GM12878 (cell line): Measurements from ENCODE around the gene ZNF511.

ENCODE experiments used
- CHD1 ChIP-seq: IDR thresholded peaks from 2 replicates; pipeline ENCODE4 v1.6.1; 2012; ENCODE audit warnings: low read depth, low read length, improper control_type of control experiment
- CHD2 ChIP-seq: IDR thresholded peaks from 2 replicates; pipeline ENCODE4 v1.6.1; 2011; ENCODE audit warnings: low read depth, low read length, improper control_type of control experiment, borderline replicate concordance
- CREB1 ChIP-seq: IDR thresholded peaks from 2 replicates; pipeline ENCODE4 v1.6.1; 2012; ENCODE audit warnings: low read depth, mild to moderate bottlenecking, inconsistent platforms
- EZH2 ChIP-seq: IDR thresholded peaks from 2 replicates; pipeline ENCODE4 v1.6.1; 2012; ENCODE audit warnings: low read depth, mild to moderate bottlenecking, control low read depth, inconsistent platforms, low read length, borderline replicate concordance; ENCODE audit not compliant: control insufficient read depth
- MYC ChIP-seq: IDR thresholded peaks from 2 replicates; pipeline ENCODE4 v1.6.1; 2011; ENCODE audit warnings: mild to moderate bottlenecking, low read length, moderate library complexity, inconsistent platforms; ENCODE audit not compliant: insufficient read depth, insufficient replicate concordance, insufficient read length, severe bottlenecking
- PML ChIP-seq: IDR thresholded peaks from 2 replicates; pipeline ENCODE4 v1.6.1; 2012; ENCODE audit warnings: low read length, inconsistent platforms
- POLR2A ChIP-seq: IDR thresholded peaks from 2 replicates; pipeline ENCODE4 v1.6.1; 2011; ENCODE audit warnings: low read depth, mild to moderate bottlenecking, low read length
- POLR2AphosphoS5 ChIP-seq: IDR thresholded peaks from 2 replicates; pipeline ENCODE4 v1.6.1; 2011; ENCODE audit warnings: mild to moderate bottlenecking, low read length, inconsistent platforms
- TCF3 ChIP-seq: IDR thresholded peaks from 2 replicates; pipeline ENCODE4 v1.6.1; 2012; ENCODE audit warnings: low read depth, mild to moderate bottlenecking, low read length, borderline replicate concordance; ENCODE audit not compliant: insufficient read depth
- WRNIP1 ChIP-seq: IDR thresholded peaks from 2 replicates; pipeline ENCODE4 v1.6.1; 2011; ENCODE audit warnings: low read depth, low read length, improper control_type of control experiment, borderline replicate concordance
- ZZZ3 ChIP-seq: IDR thresholded peaks from 2 replicates; pipeline ENCODE4 v1.6.1; 2011; ENCODE audit warnings: low read depth; ENCODE audit not compliant: control insufficient read depth, insufficient read length
- TF ChIP-seq, protein P1 (sequence below), 3 experiments: IDR thresholded peaks in 2 of 3; conservative IDR thresholded peaks in 1 of 3; 2 replicates each; pipeline ENCODE4 v1.5.1; 2011; ENCODE audit warnings: low read depth in 3 of 3, low read length in 3 of 3, mild to moderate bottlenecking in 3 of 3, control low read depth in 2 of 3, moderate library complexity in 2 of 3, inconsistent platforms in 1 of 3, mixed read lengths in 1 of 3; ENCODE audit not compliant: control insufficient read depth in 2 of 3, insufficient read depth in 1 of 3; ENCODE audit errors: extremely low read depth in 1 of 3
- TF ChIP-seq, protein P2 (sequence below): IDR thresholded peaks from 2 replicates; pipeline ENCODE4 v1.6.1; 2011; ENCODE audit warnings: mild to moderate bottlenecking, low read depth, low read length, moderate library complexity; ENCODE audit not compliant: insufficient replicate concordance

GRCh38 chr10:133326745-133327650, 18.3 kb downstream of the ZNF511 start:
- TF ChIP-seq POLR2A (no peak), CHD1 (no peak), POLR2AphosphoS5 (no peak), CREB1 (no peak), EZH2 (no peak), MYC (no peak), ZZZ3 (no peak), PML (no peak), TCF3 (no peak), CHD2 (no peak), WRNIP1 (no peak)
- TF ChIP-seq, protein P1, sequence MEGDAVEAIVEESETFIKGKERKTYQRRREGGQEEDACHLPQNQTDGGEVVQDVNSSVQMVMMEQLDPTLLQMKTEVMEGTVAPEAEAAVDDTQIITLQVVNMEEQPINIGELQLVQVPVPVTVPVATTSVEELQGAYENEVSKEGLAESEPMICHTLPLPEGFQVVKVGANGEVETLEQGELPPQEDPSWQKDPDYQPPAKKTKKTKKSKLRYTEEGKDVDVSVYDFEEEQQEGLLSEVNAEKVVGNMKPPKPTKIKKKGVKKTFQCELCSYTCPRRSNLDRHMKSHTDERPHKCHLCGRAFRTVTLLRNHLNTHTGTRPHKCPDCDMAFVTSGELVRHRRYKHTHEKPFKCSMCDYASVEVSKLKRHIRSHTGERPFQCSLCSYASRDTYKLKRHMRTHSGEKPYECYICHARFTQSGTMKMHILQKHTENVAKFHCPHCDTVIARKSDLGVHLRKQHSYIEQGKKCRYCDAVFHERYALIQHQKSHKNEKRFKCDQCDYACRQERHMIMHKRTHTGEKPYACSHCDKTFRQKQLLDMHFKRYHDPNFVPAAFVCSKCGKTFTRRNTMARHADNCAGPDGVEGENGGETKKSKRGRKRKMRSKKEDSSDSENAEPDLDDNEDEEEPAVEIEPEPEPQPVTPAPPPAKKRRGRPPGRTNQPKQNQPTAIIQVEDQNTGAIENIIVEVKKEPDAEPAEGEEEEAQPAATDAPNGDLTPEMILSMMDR (IDR thresholded peaks at IDR 0.05 in 2 of 3, conservative IDR thresholded peaks at IDR 0.05 in 1 of 3; ENCODE audit: control insufficient read depth in 2 of 3, extremely low read depth in 1 of 3, insufficient read depth in 1 of 3, low read depth in 3 of 3, low read length in 3 of 3), result no peak
- TF ChIP-seq, protein P2, sequence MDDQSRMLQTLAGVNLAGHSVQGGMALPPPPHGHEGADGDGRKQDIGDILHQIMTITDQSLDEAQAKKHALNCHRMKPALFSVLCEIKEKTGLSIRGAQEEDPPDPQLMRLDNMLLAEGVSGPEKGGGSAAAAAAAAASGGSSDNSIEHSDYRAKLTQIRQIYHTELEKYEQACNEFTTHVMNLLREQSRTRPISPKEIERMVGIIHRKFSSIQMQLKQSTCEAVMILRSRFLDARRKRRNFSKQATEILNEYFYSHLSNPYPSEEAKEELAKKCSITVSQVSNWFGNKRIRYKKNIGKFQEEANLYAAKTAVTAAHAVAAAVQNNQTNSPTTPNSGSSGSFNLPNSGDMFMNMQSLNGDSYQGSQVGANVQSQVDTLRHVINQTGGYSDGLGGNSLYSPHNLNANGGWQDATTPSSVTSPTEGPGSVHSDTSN, result no peak
